ENCODE data around the gene IGFBPL1. TPM values are rescaled to one million over a fixed set of nuclear protein-coding genes. Genes with fewer than 3 reads are reported as not detected.

The IGFBPL1 gene
- total RNA-seq, 4 donors from 2014 or later: not detected

DNA sequence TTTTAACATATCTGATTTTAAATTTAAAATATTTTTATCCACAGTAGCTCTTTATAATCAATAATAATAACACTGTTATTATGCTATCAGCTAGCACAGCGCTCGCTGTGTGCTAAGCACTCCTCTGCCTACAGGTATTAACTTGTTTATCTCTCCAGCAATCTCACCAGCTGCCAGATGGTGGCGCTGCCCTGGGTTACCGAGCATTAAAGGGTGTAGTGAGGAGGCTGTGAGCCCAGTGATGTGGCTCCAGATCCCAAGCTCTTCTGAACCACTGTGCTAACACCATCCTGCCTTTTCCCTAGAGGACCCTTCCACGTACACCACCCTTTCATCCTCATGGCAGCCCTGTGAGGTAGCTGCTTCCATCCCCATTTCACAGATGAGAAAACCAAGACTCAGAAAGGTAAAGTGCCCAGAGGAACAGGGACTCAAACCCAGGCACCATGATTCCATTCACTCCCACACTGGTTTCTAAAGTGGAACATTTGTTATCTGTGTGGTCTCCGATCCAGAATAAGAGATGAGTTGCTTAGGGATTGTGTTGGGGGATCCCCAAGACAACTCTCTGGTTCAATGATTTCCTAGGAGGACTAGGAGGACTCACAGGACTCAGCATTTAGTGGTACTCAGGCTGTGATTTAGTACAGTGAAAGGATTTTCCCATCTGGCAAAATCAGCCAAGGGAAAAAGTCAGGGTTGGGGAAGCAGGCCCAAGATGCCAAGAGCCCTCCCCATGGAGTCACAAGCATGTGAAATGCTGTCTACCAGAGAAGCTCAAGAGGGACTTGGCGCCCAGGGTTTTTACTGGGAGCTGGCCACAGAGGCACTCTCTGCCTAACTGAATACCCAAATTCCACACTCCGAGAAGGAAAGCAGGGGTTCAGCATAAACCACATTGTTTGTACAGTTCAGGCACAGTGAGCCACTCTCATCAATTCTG lies 7.0 kb downstream of the IGFBPL1 start:
- H3K36me3 ChIP-seq: no peaks in the 10 kb centered on the region
- in situ Hi-C loops (cut with MboI; ENCODE audit: low pct_ligation_motif_present in 1 of 4, low pct_unique_long_range_greater_than_20kb in 1 of 4, low sequenced_read_pairs in 3 of 4): loop anchor here in 2 of 4 donors (25.0 kb wide), 2 partner anchors 330 to 505 kb away; partner anchors contain the start of gene SLC25A51 (in 1 of the 2)

DNA sequence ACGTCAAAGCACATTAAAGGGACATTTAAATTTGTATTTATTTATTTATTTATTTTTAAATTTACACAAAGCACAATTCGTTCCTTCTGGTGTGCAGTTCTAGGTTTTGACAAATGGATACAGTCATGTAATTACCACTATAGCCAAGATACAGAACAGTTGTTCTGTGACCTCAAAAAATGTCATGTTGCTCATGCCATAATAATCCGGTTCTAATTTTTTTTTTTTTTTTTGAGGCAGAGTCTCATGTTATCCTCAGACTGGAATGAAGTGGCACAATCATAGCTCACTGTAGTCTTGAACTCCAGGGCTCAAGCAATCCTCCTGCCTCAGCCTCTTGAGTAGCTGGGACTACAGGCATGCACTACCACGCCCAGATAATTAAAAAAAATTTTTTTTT lies 7.8 kb downstream of the IGFBPL1 start:
- no peak for TF ChIP-seq POLR2AphosphoS5 (IDR thresholded peaks at IDR 0.05)
- TF ChIP-seq, protein P1, sequence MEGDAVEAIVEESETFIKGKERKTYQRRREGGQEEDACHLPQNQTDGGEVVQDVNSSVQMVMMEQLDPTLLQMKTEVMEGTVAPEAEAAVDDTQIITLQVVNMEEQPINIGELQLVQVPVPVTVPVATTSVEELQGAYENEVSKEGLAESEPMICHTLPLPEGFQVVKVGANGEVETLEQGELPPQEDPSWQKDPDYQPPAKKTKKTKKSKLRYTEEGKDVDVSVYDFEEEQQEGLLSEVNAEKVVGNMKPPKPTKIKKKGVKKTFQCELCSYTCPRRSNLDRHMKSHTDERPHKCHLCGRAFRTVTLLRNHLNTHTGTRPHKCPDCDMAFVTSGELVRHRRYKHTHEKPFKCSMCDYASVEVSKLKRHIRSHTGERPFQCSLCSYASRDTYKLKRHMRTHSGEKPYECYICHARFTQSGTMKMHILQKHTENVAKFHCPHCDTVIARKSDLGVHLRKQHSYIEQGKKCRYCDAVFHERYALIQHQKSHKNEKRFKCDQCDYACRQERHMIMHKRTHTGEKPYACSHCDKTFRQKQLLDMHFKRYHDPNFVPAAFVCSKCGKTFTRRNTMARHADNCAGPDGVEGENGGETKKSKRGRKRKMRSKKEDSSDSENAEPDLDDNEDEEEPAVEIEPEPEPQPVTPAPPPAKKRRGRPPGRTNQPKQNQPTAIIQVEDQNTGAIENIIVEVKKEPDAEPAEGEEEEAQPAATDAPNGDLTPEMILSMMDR (IDR thresholded peaks at IDR 0.05): no peak
- TF ChIP-seq POLR2A (IDR thresholded peaks at IDR 0.05): no peak
- TF ChIP-seq EP300 (IDR thresholded peaks at IDR 0.05; ENCODE audit: low read depth): no peak
- Histone ChIP-seq H3K9me3 (no peaks in the 10 kb centered on the region), H3K27me3 (peaks cover 2% of the 10 kb centered on the region), H3K36me3 (no peaks in the 10 kb centered on the region), H3K27ac (no peak overlapping the region), H3K4me1 (no peaks in the 10 kb centered on the region), H3K4me3 (no peak overlapping the region)
- intact Hi-C loops (cut with DNase I; ENCODE audit: low total_unique reads) (no loop called here), in situ Hi-C loops (cut with MboI; ENCODE audit: low pct_ligation_motif_present in 1 of 4, low pct_unique_long_range_greater_than_20kb in 1 of 4, low sequenced_read_pairs in 3 of 4) (loop anchor here in 2 of 4 donors (25.0 kb wide), 2 partner anchors 329 to 504 kb away; partner anchors contain the start of gene SLC25A51 (in 1 of the 2))
- 68 to 69% methylated on average over 3 to 4 of the region's 4 CpGs for WGBS, 2 donors (ENCODE audit: low coverage in 1 of 2)
- DNase-seq: no peak

More for the DNA sequence above, 7.0 kb downstream of the IGFBPL1 start:
- intact Hi-C loops (cut with DNase I; ENCODE audit: low total_unique reads): no loop called here
- peak; percentile 35 for DNase-seq
- Histone ChIP-seq H3K27me3 (peaks cover 10% of the 10 kb centered on the region), H3K27ac (no peak overlapping the region), H3K4me1 (no peaks in the 10 kb centered on the region), H3K9me3 (no peaks in the 10 kb centered on the region), H3K4me3 (no peak overlapping the region)
- 70 to 94% methylated on average over 2 to 8 of the region's 8 CpGs for WGBS, 2 donors (ENCODE audit: low coverage in 1 of 2)
- TF ChIP-seq, protein P1 (IDR thresholded peaks at IDR 0.05): peak in 3 of 5 experiments; percentile 26 to 46 (median 39)
- no peak for TF ChIP-seq POLR2A (IDR thresholded peaks at IDR 0.05)

DNA sequence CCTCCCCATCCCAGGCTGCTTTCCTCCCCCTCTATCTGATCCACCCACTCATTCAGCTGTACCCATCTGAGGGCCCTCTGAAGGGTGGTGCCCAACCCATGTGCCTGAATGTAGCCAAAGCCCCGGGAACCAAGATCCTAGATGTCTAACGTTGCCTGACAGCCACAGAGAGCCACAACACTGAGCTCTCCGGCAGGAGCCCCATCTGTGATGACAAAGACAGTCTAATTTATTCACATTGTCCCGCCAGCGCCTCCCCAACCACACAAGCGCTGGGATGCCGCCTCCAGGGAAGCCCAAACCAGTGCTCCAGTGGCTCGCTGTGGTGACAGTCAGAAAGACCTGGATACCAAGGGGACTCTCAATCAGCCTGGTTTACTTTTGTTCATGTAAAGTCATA lies 8.4 kb downstream of the IGFBPL1 start:
- intact Hi-C loops (cut with DNase I; ENCODE audit: low total_unique reads): no loop called here
- TF ChIP-seq EP300 (IDR thresholded peaks at IDR 0.05; ENCODE audit: low read depth) (no peak), POLR2AphosphoS5 (IDR thresholded peaks at IDR 0.05) (no peak), POLR2A (IDR thresholded peaks at IDR 0.05) (no peak)
- TF ChIP-seq, protein P1 (IDR thresholded peaks at IDR 0.05): no peak
- no peak for DNase-seq
- 91% methylated on average over 8 of the region's 8 CpGs; no CpG with 5 or more reads in 1 of the 2 donors for WGBS, 2 donors (ENCODE audit: low coverage in 1 of 2)
- Histone ChIP-seq H3K36me3 (no peaks in the 10 kb centered on the region), H3K4me1 (no peaks in the 10 kb centered on the region), H3K27me3 (no peaks in the 10 kb centered on the region), H3K9me3 (no peaks in the 10 kb centered on the region), H3K4me3 (no peak overlapping the region), H3K27ac (no peak overlapping the region)
- in situ Hi-C loops (cut with MboI; ENCODE audit: low pct_ligation_motif_present in 1 of 4, low pct_unique_long_range_greater_than_20kb in 1 of 4, low sequenced_read_pairs in 3 of 4): loop anchor here in 2 of 4 donors (25.0 kb wide), 2 partner anchors 329 to 504 kb away; partner anchors contain the start of gene SLC25A51 (in 1 of the 2)

DNA sequence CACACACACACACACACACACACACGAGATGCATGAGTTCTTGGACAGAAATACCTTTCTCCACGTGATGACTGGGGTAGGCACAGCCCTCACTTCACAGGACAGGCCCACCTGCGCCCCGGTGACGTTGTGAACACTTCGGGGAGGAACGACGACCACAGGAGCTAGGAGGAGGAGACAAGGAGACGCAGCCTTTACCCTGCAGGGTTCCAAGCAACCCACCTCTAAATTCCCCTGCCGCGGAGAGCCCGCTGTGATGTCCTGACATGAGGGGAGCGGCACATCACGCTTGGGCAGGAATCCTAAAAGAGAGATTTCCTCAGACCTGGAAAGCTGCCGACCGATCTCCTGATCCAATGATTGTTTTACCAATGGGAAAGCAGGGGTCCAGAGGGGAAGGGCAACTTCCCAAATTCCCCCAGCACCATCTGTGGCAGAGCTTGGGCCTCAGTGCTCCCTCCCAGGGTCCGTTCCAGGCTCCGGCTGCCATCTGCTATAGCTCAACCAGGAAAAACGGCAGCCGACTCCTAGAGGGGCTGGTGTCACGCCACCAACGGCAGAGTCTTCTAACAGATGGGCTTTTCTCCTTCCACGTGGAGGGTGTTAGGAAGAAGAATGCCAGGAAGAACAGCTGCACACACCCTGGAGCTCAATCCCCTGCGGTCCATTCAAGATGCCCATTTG lies 10.1 kb downstream of the IGFBPL1 start:
- H3K36me3 ChIP-seq: no peaks in the 10 kb centered on the region
- 71% methylated on average over 24 of the region's 24 CpGs; no CpG with 5 or more reads in 1 of the 2 donors for WGBS, 2 donors (ENCODE audit: low coverage in 1 of 2)
- intact Hi-C loops (cut with DNase I; ENCODE audit: low total_unique reads): no loop called here
- no peaks in the 10 kb centered on the region for H3K9me3 ChIP-seq
- no peak overlapping the region for H3K27ac ChIP-seq
- TF ChIP-seq POLR2A (IDR thresholded peaks at IDR 0.05): no peak
- no peak for TF ChIP-seq POLR2AphosphoS5 (IDR thresholded peaks at IDR 0.05)
- no peak for TF ChIP-seq EP300 (IDR thresholded peaks at IDR 0.05; ENCODE audit: low read depth)
- TF ChIP-seq, protein P1 (IDR thresholded peaks at IDR 0.05): no peak
- no peak overlapping the region for H3K4me3 ChIP-seq
- H3K27me3 ChIP-seq: no peaks in the 10 kb centered on the region
- in situ Hi-C loops (cut with MboI; ENCODE audit: low pct_ligation_motif_present in 1 of 4, low pct_unique_long_range_greater_than_20kb in 1 of 4, low sequenced_read_pairs in 3 of 4): loop anchor here in 2 of 4 donors (25.0 kb wide), 2 partner anchors 327 to 502 kb away; partner anchors contain the start of gene SLC25A51 (in 1 of the 2)
- H3K4me1 ChIP-seq: no peaks in the 10 kb centered on the region
- DNase-seq: no peak
